ENCODE results near the gene COX10.

DNA sequence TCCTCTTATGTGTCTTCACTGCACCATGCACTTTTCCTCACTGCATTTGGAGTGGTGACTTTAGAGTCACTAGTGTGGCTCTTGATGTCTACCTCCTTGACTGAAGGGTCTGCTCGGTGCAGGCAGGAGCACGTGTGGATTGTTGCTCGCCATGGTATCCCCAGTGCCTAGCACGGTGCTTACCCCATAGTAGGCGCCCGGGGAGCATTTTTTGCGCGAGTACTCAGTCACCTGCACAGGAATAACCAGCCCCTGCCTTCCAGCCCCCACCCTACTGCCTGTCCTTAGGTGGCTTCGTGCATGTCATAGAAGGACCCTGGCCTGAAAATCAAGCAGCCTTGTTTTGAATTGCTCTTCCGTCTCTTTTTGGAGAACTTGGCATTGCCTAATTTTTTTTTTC lies 136.1 kb downstream of the COX10 start:
- no peak for TF ChIP-seq TAF1 (IDR thresholded peaks at IDR 0.05; ENCODE audit: borderline replicate concordance, insufficient read depth, low read length)
- TF ChIP-seq, protein P1, sequence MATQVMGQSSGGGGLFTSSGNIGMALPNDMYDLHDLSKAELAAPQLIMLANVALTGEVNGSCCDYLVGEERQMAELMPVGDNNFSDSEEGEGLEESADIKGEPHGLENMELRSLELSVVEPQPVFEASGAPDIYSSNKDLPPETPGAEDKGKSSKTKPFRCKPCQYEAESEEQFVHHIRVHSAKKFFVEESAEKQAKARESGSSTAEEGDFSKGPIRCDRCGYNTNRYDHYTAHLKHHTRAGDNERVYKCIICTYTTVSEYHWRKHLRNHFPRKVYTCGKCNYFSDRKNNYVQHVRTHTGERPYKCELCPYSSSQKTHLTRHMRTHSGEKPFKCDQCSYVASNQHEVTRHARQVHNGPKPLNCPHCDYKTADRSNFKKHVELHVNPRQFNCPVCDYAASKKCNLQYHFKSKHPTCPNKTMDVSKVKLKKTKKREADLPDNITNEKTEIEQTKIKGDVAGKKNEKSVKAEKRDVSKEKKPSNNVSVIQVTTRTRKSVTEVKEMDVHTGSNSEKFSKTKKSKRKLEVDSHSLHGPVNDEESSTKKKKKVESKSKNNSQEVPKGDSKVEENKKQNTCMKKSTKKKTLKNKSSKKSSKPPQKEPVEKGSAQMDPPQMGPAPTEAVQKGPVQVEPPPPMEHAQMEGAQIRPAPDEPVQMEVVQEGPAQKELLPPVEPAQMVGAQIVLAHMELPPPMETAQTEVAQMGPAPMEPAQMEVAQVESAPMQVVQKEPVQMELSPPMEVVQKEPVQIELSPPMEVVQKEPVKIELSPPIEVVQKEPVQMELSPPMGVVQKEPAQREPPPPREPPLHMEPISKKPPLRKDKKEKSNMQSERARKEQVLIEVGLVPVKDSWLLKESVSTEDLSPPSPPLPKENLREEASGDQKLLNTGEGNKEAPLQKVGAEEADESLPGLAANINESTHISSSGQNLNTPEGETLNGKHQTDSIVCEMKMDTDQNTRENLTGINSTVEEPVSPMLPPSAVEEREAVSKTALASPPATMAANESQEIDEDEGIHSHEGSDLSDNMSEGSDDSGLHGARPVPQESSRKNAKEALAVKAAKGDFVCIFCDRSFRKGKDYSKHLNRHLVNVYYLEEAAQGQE (IDR thresholded peaks at IDR 0.05; ENCODE audit: insufficient read depth in 1 of 2, low read depth in 2 of 2, low read length in 2 of 2): no peak
- no peak for TF ChIP-seq FOXP2 (optimal IDR thresholded peaks at IDR 0.05; ENCODE audit: borderline replicate concordance, extremely low read depth, extremely low read length, insufficient read depth)
- TF ChIP-seq POLR2AphosphoS5 (IDR thresholded peaks at IDR 0.05; ENCODE audit: low read depth, low read length): no peak
